MCF 10A (cell line): ENCODE results near the gene CAPN7. TPM values are rescaled to one million over a fixed set of nuclear protein-coding genes. Genes with fewer than 3 reads are reported as not detected.

Source experiments
- BruUV-seq: library from RNA; stranded (reverse); fragments of 400-500 nt; replicated peaks from 2 replicates; lab custom pipeline; 2021; lab: Mats Ljungman, UMichigan
- CTCF ChIA-PET: fragments of 300-600 bp; sonication (Branson Sonifier 250); formaldehyde crosslinking; extraction: SDS; loops from one replicate; lab custom pipeline; 2021; ENCODE audit warnings: antibody characterized with exemption, inconsistent platforms; lab: Yijun Ruan, JAX
- POLR2A ChIA-PET: fragments of 300-600, 350-650 bp; sonication (Branson Sonifier 250); formaldehyde crosslinking; extraction: SDS; loops from one replicate; lab custom pipeline; 2020; ENCODE audit warnings: antibody characterized with exemption, inconsistent platforms; lab: Yijun Ruan, JAX
- DNase-seq: peaks from one replicate; pipeline ENCODE4 v3.0.0-alpha.2; 2018; ENCODE audit not compliant: unreplicated experiment
- H3K27ac Mint-ChIP-seq: one replicate; pipeline ENCODE4 v1.8.0; 2022; ENCODE audit warnings: mild to moderate bottlenecking, low read depth, mixed read lengths; ENCODE audit not compliant: unreplicated experiment
- H3K27me3 Mint-ChIP-seq: one replicate; pipeline ENCODE4 v1.8.0; 2022; ENCODE audit warnings: mixed read lengths; ENCODE audit not compliant: insufficient read depth, unreplicated experiment
- H3K36me3 Mint-ChIP-seq: one replicate; pipeline ENCODE4 v1.8.0; 2022; ENCODE audit warnings: mild to moderate bottlenecking, moderate library complexity, mixed read lengths; ENCODE audit not compliant: insufficient read depth, unreplicated experiment
- H3K4me1 Mint-ChIP-seq: one replicate; pipeline ENCODE4 v1.8.0; 2022; ENCODE audit warnings: mixed read lengths; ENCODE audit not compliant: insufficient read depth, unreplicated experiment
- H3K4me3 Mint-ChIP-seq: one replicate; pipeline ENCODE4 v1.8.0; 2022; ENCODE audit warnings: mild to moderate bottlenecking, moderate library complexity, mixed read lengths; ENCODE audit not compliant: unreplicated experiment
- H3K9me3 Mint-ChIP-seq: one replicate; pipeline ENCODE4 v1.8.0; 2022; ENCODE audit warnings: mixed read lengths; ENCODE audit not compliant: unreplicated experiment
- intact Hi-C: fragments of 100-400 bp; cut with micrococcal nuclease; formaldehyde crosslinking; loops from 2 replicates; pipeline ENCODE4 v1.14.1; 2022
- total RNA-seq: library from RNA; stranded (reverse); gene quantifications from 2 replicates; pipeline ENCODE4 v1.2.3, GENCODE V29; 2022
- TF ChIP-seq, protein P1 (sequence below): fragments of 200-600 bp; IDR thresholded peaks from one replicate; pipeline ENCODE4 v1.8.0; 2022; ENCODE audit warnings: antibody characterized with exemption, mild to moderate bottlenecking; ENCODE audit not compliant: unreplicated experiment

Gene CAPN7
- total RNA-seq, 1 experiment from 2014 or later, result 48.4 TPM

DNA sequence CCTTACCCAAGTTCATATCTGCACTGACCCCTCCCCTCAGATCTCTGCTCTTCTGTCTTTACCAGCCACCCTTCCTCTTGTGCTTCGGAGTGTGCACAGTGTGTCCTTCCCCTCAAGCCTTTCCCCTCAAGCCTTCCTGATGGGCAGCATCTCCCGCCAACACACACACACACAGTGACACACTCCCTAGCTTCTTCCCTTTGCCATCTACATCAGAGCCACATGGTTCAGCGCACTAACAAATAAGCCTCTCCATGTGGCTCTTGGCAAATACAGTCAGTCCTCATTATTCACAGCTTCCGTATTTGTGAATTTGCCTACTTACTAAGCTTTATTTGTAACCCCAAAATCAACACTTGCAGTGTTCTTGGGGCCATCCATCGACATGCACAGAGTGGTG lies 88.9 kb downstream of the CAPN7 start:
- CTCF ChIA-PET, result interaction anchor here (0.6 to 0.9 kb wide), 4 partner anchors 25 to 54 kb away, joined by 3 read pairs; no protein-coding TSS in a partner anchor

DNA sequence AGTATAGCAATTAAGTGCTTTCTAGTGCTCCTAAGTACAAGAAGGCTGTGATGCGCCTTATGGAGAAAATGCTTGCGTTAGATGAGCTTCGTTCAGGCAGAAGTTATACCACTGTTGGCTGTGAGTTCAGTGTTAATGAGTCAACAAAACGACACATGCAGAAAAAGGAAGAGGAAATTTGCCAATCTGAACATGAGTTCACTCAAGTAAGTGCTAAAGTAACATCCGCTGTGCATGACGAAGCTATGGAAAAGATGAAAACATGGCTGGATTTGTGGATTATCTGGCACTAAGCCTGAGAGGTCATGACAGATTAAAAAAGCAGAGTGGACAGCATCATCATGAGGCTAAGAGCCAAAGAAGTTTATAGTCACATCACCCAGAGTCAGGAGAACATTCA lies 89.5 kb downstream of the CAPN7 start:
- DNase-seq, result no peak
- POLR2A ChIA-PET, result interaction anchor here (0.8 to 1.4 kb wide), 3 partner anchors 15 to 119 kb away, joined by 3 to 4 read pairs (median 4); no protein-coding TSS in a partner anchor
- CTCF ChIA-PET, result interaction anchor here (0.7 to 1.1 kb wide), 4 partner anchors 11 to 35 kb away, joined by 3 read pairs; no protein-coding TSS in a partner anchor
- BruUV-seq, result no TSS peak
- no peak overlapping the region for H3K27ac Mint-ChIP-seq
- H3K4me3 Mint-ChIP-seq, result no peak overlapping the region
- no peaks in the 10 kb centered on the region for H3K36me3 Mint-ChIP-seq
- H3K27me3 Mint-ChIP-seq, result no peaks in the 10 kb centered on the region
- TF ChIP-seq, protein P1, sequence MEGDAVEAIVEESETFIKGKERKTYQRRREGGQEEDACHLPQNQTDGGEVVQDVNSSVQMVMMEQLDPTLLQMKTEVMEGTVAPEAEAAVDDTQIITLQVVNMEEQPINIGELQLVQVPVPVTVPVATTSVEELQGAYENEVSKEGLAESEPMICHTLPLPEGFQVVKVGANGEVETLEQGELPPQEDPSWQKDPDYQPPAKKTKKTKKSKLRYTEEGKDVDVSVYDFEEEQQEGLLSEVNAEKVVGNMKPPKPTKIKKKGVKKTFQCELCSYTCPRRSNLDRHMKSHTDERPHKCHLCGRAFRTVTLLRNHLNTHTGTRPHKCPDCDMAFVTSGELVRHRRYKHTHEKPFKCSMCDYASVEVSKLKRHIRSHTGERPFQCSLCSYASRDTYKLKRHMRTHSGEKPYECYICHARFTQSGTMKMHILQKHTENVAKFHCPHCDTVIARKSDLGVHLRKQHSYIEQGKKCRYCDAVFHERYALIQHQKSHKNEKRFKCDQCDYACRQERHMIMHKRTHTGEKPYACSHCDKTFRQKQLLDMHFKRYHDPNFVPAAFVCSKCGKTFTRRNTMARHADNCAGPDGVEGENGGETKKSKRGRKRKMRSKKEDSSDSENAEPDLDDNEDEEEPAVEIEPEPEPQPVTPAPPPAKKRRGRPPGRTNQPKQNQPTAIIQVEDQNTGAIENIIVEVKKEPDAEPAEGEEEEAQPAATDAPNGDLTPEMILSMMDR, result no peak
- H3K9me3 Mint-ChIP-seq, result no peaks in the 10 kb centered on the region
- intact Hi-C loops, result no loop called here
- peaks cover 8% of the 10 kb centered on the region for H3K4me1 Mint-ChIP-seq

More for the DNA sequence above, 88.9 kb downstream of the CAPN7 start:
- Mint-ChIP-seq H3K4me3 (no peak overlapping the region), H3K27me3 (no peaks in the 10 kb centered on the region), H3K27ac (no peak overlapping the region), H3K4me1 (peaks cover 7% of the 10 kb centered on the region), H3K36me3 (no peaks in the 10 kb centered on the region), H3K9me3 (no peaks in the 10 kb centered on the region)
- BruUV-seq, result no TSS peak
- TF ChIP-seq, protein P1, result no peak
- POLR2A ChIA-PET, result interaction anchor here (0.8 to 1.4 kb wide), 3 partner anchors 15 to 120 kb away, joined by 3 to 4 read pairs (median 4); no protein-coding TSS in a partner anchor
- no peak for DNase-seq
- intact Hi-C loops, result no loop called here

DNA sequence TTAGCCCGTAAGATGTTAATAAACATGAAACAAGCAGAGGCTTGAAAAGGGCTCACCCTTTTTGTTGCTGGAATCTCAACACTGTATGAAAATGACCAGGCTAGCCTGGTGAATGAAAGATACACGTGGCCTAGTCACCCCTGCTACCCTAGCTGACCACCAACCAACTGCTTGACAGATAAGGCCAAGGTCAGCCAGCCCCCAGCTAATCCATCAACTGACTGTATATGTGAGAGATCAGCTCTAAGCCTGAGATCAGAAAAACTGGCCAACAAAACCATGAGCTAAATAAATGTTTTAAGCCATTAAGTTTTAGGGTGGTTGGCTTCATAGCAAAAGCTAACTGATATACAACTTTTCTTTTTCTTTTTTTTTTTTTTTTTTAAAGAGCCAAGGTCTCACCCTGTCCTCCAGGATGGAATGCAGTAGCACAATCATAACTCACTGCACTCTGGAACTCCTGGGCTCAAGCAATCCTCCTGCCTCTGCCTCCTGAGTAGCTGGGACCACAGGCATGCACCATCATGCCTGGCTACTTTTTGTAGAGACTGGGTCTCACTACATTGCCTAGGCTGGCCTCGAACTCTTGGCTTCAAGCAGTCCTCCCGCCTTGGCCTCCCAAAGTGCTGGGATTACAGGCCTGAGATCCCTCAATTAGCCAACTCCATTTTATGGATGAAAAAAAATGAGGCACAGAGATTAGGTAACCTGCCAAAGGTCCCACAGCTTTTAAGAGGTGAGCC lies 91.7 kb downstream of the CAPN7 start:
- POLR2A ChIA-PET, result interaction anchor here (1.1 to 2.5 kb wide), 2 partner anchors 10 to 35 kb away, joined by 3 to 7 read pairs; partner anchors contain the start of gene SH3BP5
- TF ChIP-seq, protein P1, result no peak
- H3K27me3 Mint-ChIP-seq, result no peaks in the 10 kb centered on the region

DNA sequence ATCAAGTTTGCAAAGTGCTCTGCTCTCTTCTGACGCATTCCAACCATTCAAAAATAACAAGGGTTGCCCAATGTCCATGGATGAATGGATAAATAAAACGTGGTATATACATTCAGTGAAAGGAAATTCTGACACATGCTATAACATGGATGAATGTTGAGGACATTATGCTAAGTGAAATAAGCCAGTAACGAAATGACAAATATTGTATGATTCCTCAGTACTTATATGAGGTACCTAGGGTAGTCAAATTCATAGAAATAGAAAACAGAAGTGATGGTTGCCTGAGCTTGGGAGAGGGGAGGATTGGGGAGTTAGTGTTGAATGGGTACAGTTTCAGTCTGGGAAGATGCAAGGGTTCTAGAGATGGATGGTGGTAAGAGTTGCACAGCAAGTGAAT lies 92.5 kb downstream of the CAPN7 start:
- H3K9me3 Mint-ChIP-seq, result peaks cover 6% of the 10 kb centered on the region
- POLR2A ChIA-PET, result interaction anchor here (2.5 kb wide), 1 partner anchor 11 kb away, joined by 7 read pairs; no protein-coding TSS in a partner anchor
- intact Hi-C loops, result no loop called here
- H3K4me3 Mint-ChIP-seq, result no peak overlapping the region
- no TSS peak for BruUV-seq
- CTCF ChIA-PET, result no interaction called here
- no peak for DNase-seq
- TF ChIP-seq, protein P1, result no peak
- H3K4me1 Mint-ChIP-seq, result peaks cover 12% of the 10 kb centered on the region
- no peaks in the 10 kb centered on the region for H3K36me3 Mint-ChIP-seq
- no peak overlapping the region for H3K27ac Mint-ChIP-seq
- no peaks in the 10 kb centered on the region for H3K27me3 Mint-ChIP-seq

More for the DNA sequence above, 91.7 kb downstream of the CAPN7 start:
- no peak for DNase-seq
- CTCF ChIA-PET, result interaction anchor here (0.6 to 1.1 kb wide), 4 partner anchors 35 to 208 kb away, joined by 3 to 5 read pairs (median 4); partner anchors contain the start of genes CAPN7 and SH3BP5
- intact Hi-C loops, result no loop called here
- H3K36me3 Mint-ChIP-seq, result no peaks in the 10 kb centered on the region
- H3K4me3 Mint-ChIP-seq, result no peak overlapping the region
- no peak overlapping the region for H3K27ac Mint-ChIP-seq
- peaks cover 12% of the 10 kb centered on the region for H3K4me1 Mint-ChIP-seq
- BruUV-seq, result no TSS peak
- peaks cover 6% of the 10 kb centered on the region for H3K9me3 Mint-ChIP-seq
